AG09309 (cell line): ENCODE data around the gene DEPP1.

Experiments
- DNase-seq: peaks from one replicate; pipeline ENCODE4 v3.0.0-alpha.2; 2010; ENCODE audit warnings: low read depth
- H3K4me3 ChIP-seq: 2 replicates; pipeline ENCODE4 v1.5.1; 2011; ENCODE audit warnings: mild to moderate bottlenecking, low read depth, low read length, moderate library complexity; ENCODE audit not compliant: control insufficient read depth
- TF ChIP-seq, protein P1 (sequence below): IDR thresholded peaks from 2 replicates; pipeline ENCODE4 v1.5.1; 2011; ENCODE audit warnings: mild to moderate bottlenecking, low read depth, low read length, inconsistent platforms; ENCODE audit not compliant: insufficient read depth, control insufficient read depth; ENCODE audit errors: missing control alignments

The DEPP1 gene

DNA sequence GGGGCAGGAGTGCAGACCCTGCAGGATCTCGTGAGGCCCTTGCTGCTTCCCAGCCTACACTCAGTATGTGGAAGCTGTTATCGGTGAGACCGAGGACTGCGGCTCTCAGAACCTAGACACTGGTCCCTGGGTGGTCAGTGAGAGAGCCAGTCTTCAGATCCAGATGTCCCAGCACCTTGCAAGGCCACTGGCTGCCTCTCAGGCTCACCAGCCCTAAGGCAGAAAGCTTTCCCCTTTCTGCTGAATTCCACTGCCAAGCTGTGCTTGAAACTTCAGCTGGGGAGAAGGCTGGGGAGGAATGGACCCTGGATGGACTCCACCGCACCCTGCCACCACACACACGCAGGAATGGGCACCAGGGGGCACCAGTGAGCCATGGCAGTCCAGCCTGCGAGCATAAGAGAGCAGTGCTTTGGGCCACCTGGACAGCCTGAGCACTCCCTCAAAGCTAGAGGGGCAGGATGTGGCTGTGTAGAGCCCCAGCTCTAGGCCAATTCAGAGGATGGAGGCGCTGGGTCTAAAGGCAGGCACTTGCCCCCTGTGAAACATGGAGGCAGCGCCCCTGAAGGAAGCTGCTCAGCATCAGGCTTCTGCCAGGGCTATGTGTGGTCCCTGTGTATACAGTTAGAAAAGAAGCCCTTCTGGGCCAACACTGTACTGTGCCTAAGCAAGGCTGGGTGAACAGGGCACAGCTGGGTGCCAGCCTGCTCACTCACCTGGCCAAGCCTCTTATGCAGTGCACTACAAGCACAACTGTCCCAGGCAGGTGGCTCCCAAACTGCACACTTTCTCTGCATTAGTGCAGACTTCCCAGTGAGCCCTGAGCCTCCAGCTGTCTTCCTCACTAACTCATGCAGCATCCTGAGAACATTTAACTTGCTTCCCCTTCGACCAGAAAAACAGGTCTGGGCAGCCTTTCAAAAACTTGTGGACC lies 45.8 kb downstream of the DEPP1 start:
- DNase-seq = no peak
- H3K4me3 ChIP-seq = no peak overlapping the region
- TF ChIP-seq, protein P1, sequence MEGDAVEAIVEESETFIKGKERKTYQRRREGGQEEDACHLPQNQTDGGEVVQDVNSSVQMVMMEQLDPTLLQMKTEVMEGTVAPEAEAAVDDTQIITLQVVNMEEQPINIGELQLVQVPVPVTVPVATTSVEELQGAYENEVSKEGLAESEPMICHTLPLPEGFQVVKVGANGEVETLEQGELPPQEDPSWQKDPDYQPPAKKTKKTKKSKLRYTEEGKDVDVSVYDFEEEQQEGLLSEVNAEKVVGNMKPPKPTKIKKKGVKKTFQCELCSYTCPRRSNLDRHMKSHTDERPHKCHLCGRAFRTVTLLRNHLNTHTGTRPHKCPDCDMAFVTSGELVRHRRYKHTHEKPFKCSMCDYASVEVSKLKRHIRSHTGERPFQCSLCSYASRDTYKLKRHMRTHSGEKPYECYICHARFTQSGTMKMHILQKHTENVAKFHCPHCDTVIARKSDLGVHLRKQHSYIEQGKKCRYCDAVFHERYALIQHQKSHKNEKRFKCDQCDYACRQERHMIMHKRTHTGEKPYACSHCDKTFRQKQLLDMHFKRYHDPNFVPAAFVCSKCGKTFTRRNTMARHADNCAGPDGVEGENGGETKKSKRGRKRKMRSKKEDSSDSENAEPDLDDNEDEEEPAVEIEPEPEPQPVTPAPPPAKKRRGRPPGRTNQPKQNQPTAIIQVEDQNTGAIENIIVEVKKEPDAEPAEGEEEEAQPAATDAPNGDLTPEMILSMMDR = peak; percentile 99

DNA sequence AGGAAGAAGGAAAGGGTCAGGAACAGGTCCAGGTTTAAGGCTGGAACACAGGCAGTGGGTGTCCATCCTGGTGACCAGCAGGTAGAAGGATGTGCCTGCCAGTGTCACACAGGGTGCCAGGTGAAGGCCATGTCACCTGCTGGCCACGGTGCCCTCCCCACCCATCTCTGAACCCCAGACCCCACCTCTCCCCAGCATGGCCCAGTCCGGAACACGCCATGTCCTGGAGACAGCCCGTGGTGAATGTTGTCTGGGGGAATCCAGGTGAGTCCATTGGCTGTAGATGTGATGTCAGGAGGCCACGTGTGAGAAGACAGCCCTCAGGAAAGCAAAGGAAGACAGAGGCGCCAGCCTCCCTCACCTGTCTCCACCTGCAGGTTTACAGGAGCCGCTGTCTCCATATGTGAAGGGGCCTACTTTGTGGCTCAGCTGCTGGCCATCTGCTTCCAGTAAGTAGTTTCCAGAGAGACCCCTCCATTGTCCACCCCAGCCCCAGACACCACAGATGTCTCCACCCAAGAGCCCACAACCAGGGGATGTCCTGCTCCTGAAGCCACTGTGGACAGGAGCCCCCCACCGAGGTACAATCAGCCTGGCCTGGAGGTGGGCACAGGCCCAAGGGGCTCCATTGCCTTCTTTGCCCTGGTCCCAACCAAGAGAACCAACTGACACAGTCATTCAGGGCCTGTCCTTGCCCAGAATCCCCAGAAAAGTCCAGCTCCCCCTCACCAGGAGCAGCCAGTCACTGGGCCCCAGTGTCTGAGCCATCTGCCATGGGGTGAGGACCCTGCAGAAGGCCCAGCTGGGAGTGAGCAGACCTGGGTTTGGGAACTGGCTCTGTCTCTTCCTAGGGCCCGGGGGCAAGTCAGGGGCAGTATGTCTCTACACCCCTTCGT lies 46.7 kb downstream of the DEPP1 start:
- DNase-seq = no peak
- no peak overlapping the region for H3K4me3 ChIP-seq
- TF ChIP-seq, protein P1 = no peak

DNA sequence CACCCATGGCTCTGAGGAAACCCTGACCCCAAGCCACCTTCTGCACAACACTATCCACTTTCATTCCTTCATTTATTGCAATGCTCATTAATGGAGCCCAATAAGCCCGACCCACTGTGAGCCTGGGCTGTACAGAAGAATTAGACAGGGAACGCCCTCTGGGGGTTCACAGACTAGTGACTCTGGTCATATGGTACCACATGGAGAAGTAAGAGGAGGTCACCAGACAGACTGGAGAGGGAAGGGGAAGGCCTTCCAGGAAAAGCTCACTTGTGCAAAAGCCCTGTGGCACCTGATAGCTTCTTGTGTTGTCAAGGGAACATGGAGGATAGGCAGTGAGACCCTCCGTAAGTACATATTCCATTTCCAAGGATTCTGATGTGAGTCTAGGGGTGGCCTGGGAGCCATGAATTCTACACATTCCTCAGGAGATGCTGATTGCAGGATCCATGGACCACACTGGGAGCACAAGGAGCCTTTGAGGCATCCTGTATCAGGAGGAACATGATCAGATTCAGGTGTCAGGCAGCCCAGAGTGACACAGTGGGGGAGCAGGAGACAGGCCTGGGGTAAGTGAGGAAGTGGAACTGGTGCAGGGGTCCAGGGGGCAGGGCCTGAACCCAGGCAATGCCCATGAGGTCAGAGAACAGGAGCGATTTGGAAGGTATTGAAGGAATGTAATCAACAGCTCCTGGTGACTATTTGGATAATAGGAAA lies 47.5 kb downstream of the DEPP1 start:
- TF ChIP-seq, protein P1 = no peak
- DNase-seq = no peak
- no peak overlapping the region for H3K4me3 ChIP-seq

DNA sequence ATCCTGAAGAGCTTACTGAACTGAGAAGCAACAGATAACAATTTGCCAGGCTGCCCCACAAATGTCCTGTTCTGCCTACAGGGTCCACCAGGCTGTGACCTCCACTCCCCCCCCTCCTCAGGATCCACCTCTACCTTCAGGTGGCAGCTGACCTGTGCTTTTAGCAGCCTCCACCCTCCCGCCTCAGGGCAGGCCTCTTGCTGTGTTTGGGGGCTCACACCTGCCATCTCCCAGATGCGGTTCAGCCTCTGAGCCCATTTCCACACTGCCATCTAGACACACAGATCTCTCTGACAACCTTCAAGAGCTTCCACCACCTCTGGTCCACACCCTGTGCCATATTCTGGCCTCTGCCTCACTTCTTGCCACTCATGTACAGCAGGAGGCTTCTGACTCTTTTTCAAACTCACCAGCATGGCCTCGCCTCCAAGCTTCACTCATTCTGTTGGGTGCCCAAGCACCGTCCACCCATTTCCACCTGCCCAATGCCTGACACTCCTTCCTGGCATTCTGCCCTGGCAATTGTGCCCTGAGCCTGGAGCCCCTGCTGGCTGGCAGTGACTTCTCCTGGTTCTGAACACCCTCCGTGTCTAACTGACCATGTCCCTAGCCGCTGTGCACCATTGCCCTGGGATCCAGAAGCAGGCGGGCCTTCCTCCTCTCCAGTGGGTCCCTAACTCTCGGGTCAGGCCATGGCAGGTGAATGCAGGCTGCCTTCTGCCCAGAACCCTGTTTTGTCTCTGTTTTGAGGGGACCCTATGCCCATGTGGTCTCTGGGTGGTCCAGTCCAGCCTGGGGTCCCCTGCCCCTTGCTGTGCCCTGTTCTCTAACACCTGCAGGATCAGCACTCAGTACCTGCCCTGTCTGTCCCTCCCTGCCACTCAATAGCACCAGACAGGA lies 49.0 kb downstream of the DEPP1 start:
- H3K4me3 ChIP-seq = no peak overlapping the region
- DNase-seq = no peak
- TF ChIP-seq, protein P1 = no peak

DNA sequence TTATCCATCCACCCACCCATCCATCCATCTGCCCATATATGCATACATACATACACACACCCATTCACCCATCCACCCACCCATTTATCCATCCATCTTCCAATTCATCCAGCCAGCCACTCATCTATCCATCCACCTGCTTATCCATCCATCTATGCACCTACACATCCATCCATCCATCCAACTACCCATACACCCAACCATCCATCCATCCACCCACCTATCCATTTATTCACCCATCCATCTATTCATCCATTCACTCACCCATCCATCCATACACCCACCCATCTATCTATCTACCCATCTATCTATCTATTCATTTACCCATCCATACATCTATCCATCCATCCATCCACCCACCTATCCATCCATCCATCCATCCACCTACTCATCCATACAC lies 50.1 kb downstream of the DEPP1 start:
- no peak overlapping the region for H3K4me3 ChIP-seq
- TF ChIP-seq, protein P1 = no peak
- DNase-seq = no peak

DNA sequence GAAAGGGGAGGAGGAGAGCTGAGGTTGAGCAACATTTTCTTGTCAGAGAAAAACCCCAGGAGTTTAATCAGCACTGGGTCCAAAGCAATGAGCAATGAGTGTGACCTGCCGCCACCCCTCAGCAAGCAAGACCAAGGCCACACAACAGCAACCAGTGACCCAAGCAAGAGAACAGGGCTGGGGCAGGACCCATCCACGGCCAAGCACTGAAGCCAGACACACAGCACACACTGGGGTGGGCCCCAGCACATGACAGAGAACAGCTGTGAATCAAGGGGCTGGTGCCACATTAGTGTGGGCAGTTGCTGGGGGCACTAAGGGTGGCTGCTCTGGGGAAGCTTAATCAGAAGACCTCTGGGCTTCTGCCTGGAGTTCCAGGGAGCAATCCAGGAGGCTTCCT lies 51.3 kb downstream of the DEPP1 start:
- TF ChIP-seq, protein P1 = no peak
- no peak for DNase-seq
- no peak overlapping the region for H3K4me3 ChIP-seq
